ENCODE data around the gene FLAD1.

The FLAD1 gene

GRCh38 chr1:155022136-155022926 lies 39.2 kb downstream of the FLAD1 start:
- H2AK5ac ChIP-seq (ENCODE audit: low read length), result peak overlapping the region; percentile 55
- H3K79me2 ChIP-seq (ENCODE audit: control insufficient read depth, insufficient read depth, low read length, poor library complexity), result no peaks in the 10 kb centered on the region
- no peak overlapping the region for H3K9ac ChIP-seq (ENCODE audit: low read length)
- DNase-seq, result peak; percentile 26 to 50
- H4K12ac ChIP-seq (ENCODE audit: low read depth, low read length), result peak overlapping the region; percentile 27
- peak overlapping the region; percentile 7 for H4K8ac ChIP-seq (ENCODE audit: low read depth, low read length)
- H3K4me2 ChIP-seq (ENCODE audit: low read length), result no peak overlapping the region
- H2BK12ac ChIP-seq (ENCODE audit: low read length), result no peak overlapping the region
- no peak overlapping the region for H3K23ac ChIP-seq (ENCODE audit: low read length)
- no peaks in the 10 kb centered on the region for H3K36me3 ChIP-seq (ENCODE audit: control insufficient read depth in 1 of 2, insufficient read depth in 2 of 2, low read length in 2 of 2)
- no peak overlapping the region for H2BK5ac ChIP-seq (ENCODE audit: low read depth, low read length, poor library complexity)
- peaks cover 29 to 34% of the 10 kb centered on the region in 2 experiments for H3K4me1 ChIP-seq (ENCODE audit: control insufficient read depth in 1 of 2, insufficient read depth in 2 of 2, low read length in 2 of 2)
- no peak overlapping the region for H3K27ac ChIP-seq (ENCODE audit: low read depth, low read length)
- H3K27me3 ChIP-seq (ENCODE audit: insufficient read depth, low read length), result no peaks in the 10 kb centered on the region
- no peak overlapping the region for H3K14ac ChIP-seq (ENCODE audit: low read length)
- no peak overlapping the region for H4K91ac ChIP-seq (ENCODE audit: low read depth, low read length)
- no peaks in the 10 kb centered on the region for H3K9me3 ChIP-seq (ENCODE audit: insufficient read depth, low read depth, low read length)
- no peak overlapping the region for H2AFZ ChIP-seq (ENCODE audit: insufficient read depth, low read length, poor library complexity)
- WGBS (ENCODE audit: extremely low coverage, insufficient coverage, insufficient read length), result no CpG with 5 or more reads among the region's 8 CpGs
- H3K18ac ChIP-seq (ENCODE audit: low read length), result peak overlapping the region; percentile 26
- H2BK120ac ChIP-seq (ENCODE audit: insufficient read depth, low read length, poor library complexity), result no peak overlapping the region
- no peak overlapping the region for H3K4ac ChIP-seq (ENCODE audit: low read depth, low read length)
- H3K79me1 ChIP-seq (ENCODE audit: low read length), result peaks cover 11% of the 10 kb centered on the region
- no peak overlapping the region for H3K4me3 ChIP-seq (ENCODE audit: low read depth, low read length)

GRCh38 chr1:155022927-155023236 lies 39.7 kb downstream of the FLAD1 start:
- H3K79me2 ChIP-seq (ENCODE audit: control insufficient read depth, insufficient read depth, low read length, poor library complexity), result no peaks in the 10 kb centered on the region
- no peaks in the 10 kb centered on the region for H3K36me3 ChIP-seq (ENCODE audit: control insufficient read depth in 1 of 2, insufficient read depth in 2 of 2, low read length in 2 of 2)
- peaks cover 7% of the 10 kb centered on the region for H3K79me1 ChIP-seq (ENCODE audit: low read length)
- peak overlapping the region; percentile 26 for H3K18ac ChIP-seq (ENCODE audit: low read length)
- no peak overlapping the region for H3K14ac ChIP-seq (ENCODE audit: low read length)
- H3K9me3 ChIP-seq (ENCODE audit: insufficient read depth, low read depth, low read length), result no peaks in the 10 kb centered on the region
- H3K27ac ChIP-seq (ENCODE audit: low read depth, low read length), result no peak overlapping the region
- no peak overlapping the region for H3K4me3 ChIP-seq (ENCODE audit: low read depth, low read length)
- H3K9ac ChIP-seq (ENCODE audit: low read length), result no peak overlapping the region
- peak overlapping the region; percentile 7 for H4K8ac ChIP-seq (ENCODE audit: low read depth, low read length)
- H3K27me3 ChIP-seq (ENCODE audit: insufficient read depth, low read length), result no peaks in the 10 kb centered on the region
- H3K4me1 ChIP-seq (ENCODE audit: control insufficient read depth in 1 of 2, insufficient read depth in 2 of 2, low read length in 2 of 2), result peaks cover 25 to 31% of the 10 kb centered on the region in 2 experiments
- H2AFZ ChIP-seq (ENCODE audit: insufficient read depth, low read length, poor library complexity), result no peak overlapping the region
- no peak overlapping the region for H2BK120ac ChIP-seq (ENCODE audit: insufficient read depth, low read length, poor library complexity)
- peak in 1 of 2 donors; percentile 24 for DNase-seq
- H2BK12ac ChIP-seq (ENCODE audit: low read length), result no peak overlapping the region
- WGBS (ENCODE audit: extremely low coverage, insufficient coverage, insufficient read length), result no CpG with 5 or more reads among the region's 4 CpGs
- H3K23ac ChIP-seq (ENCODE audit: low read length), result no peak overlapping the region
- peak overlapping the region; percentile 55 for H2AK5ac ChIP-seq (ENCODE audit: low read length)
- no peak overlapping the region for H3K4ac ChIP-seq (ENCODE audit: low read depth, low read length)
- no peak overlapping the region for H2BK5ac ChIP-seq (ENCODE audit: low read depth, low read length, poor library complexity)
- peak overlapping the region; percentile 27 for H4K12ac ChIP-seq (ENCODE audit: low read depth, low read length)
- H4K91ac ChIP-seq (ENCODE audit: low read depth, low read length), result no peak overlapping the region
- H3K4me2 ChIP-seq (ENCODE audit: low read length), result no peak overlapping the region

- peaks cover 4% of the 10 kb centered on the region for H3K79me1 ChIP-seq (ENCODE audit: low read length)
- no peak overlapping the region for H4K91ac ChIP-seq (ENCODE audit: low read depth, low read length)
- no peak overlapping the region for H3K23ac ChIP-seq (ENCODE audit: low read length)
- H3K36me3 ChIP-seq (ENCODE audit: control insufficient read depth in 1 of 2, insufficient read depth in 2 of 2, low read length in 2 of 2), result no peaks in the 10 kb centered on the region
- WGBS (ENCODE audit: extremely low coverage, insufficient coverage, insufficient read length), result no CpG with 5 or more reads among the region's 5 CpGs
- H3K9ac ChIP-seq (ENCODE audit: low read length), result no peak overlapping the region
- no peak overlapping the region for H2BK5ac ChIP-seq (ENCODE audit: low read depth, low read length, poor library complexity)
- H3K4me3 ChIP-seq (ENCODE audit: low read depth, low read length), result no peak overlapping the region
- H2BK12ac ChIP-seq (ENCODE audit: low read length), result no peak overlapping the region
- H3K9me3 ChIP-seq (ENCODE audit: insufficient read depth, low read depth, low read length), result no peaks in the 10 kb centered on the region
- peak overlapping the region; percentile 26 for H2AK5ac ChIP-seq (ENCODE audit: low read length)
- no peak overlapping the region for H3K27ac ChIP-seq (ENCODE audit: low read depth, low read length)
- no peak overlapping the region for H2BK120ac ChIP-seq (ENCODE audit: insufficient read depth, low read length, poor library complexity)
- no peak overlapping the region for H3K4me2 ChIP-seq (ENCODE audit: low read length)
- H4K8ac ChIP-seq (ENCODE audit: low read depth, low read length), result no peak overlapping the region
- no peak overlapping the region for H3K4ac ChIP-seq (ENCODE audit: low read depth, low read length)
- H3K27me3 ChIP-seq (ENCODE audit: insufficient read depth, low read length), result no peaks in the 10 kb centered on the region
- H3K14ac ChIP-seq (ENCODE audit: low read length), result no peak overlapping the region
- H3K18ac ChIP-seq (ENCODE audit: low read length), result no peak overlapping the region
- no peak for DNase-seq
- no peak overlapping the region for H4K12ac ChIP-seq (ENCODE audit: low read depth, low read length)
- no peaks in the 10 kb centered on the region for H3K79me2 ChIP-seq (ENCODE audit: control insufficient read depth, insufficient read depth, low read length, poor library complexity)
- peaks cover 20 to 27% of the 10 kb centered on the region in 2 experiments for H3K4me1 ChIP-seq (ENCODE audit: control insufficient read depth in 1 of 2, insufficient read depth in 2 of 2, low read length in 2 of 2)
- no peak overlapping the region for H2AFZ ChIP-seq (ENCODE audit: insufficient read depth, low read length, poor library complexity)
Measured at GRCh38 chr1:155023627-155024026, 40.5 kb downstream of the FLAD1 start.

- Histone ChIP-seq H3K9me3 (ENCODE audit: insufficient read depth, low read depth, low read length) (no peaks in the 10 kb centered on the region), H2BK12ac (ENCODE audit: low read length) (no peak overlapping the region), H3K4me2 (ENCODE audit: low read length) (no peak overlapping the region), H3K4ac (ENCODE audit: low read depth, low read length) (no peak overlapping the region), H3K18ac (ENCODE audit: low read length) (no peak overlapping the region), H3K4me3 (ENCODE audit: low read depth, low read length) (no peak overlapping the region), H2AK5ac (ENCODE audit: low read length) (no peak overlapping the region), H3K14ac (ENCODE audit: low read length) (no peak overlapping the region), H3K4me1 (ENCODE audit: control insufficient read depth in 1 of 2, insufficient read depth in 2 of 2, low read length in 2 of 2) (peaks cover 13 to 20% of the 10 kb centered on the region in 2 experiments), H3K27ac (ENCODE audit: low read depth, low read length) (no peak overlapping the region), H2BK5ac (ENCODE audit: low read depth, low read length, poor library complexity) (no peak overlapping the region), H4K8ac (ENCODE audit: low read depth, low read length) (no peak overlapping the region), H3K23ac (ENCODE audit: low read length) (no peak overlapping the region), H3K9ac (ENCODE audit: low read length) (no peak overlapping the region), H3K27me3 (ENCODE audit: insufficient read depth, low read length) (no peaks in the 10 kb centered on the region), H4K91ac (ENCODE audit: low read depth, low read length) (no peak overlapping the region), H3K79me1 (ENCODE audit: low read length) (peaks cover 4% of the 10 kb centered on the region), H3K79me2 (ENCODE audit: control insufficient read depth, insufficient read depth, low read length, poor library complexity) (no peaks in the 10 kb centered on the region), H2BK120ac (ENCODE audit: insufficient read depth, low read length, poor library complexity) (no peak overlapping the region), H2AFZ (ENCODE audit: insufficient read depth, low read length, poor library complexity) (no peak overlapping the region), H4K12ac (ENCODE audit: low read depth, low read length) (no peak overlapping the region), H3K36me3 (ENCODE audit: control insufficient read depth in 1 of 2, insufficient read depth in 2 of 2, low read length in 2 of 2) (no peaks in the 10 kb centered on the region)
- no CpG with 5 or more reads among the region's 9 CpGs for WGBS (ENCODE audit: extremely low coverage, insufficient coverage, insufficient read length)
- no peak for DNase-seq
Measured at GRCh38 chr1:155024315-155024714, 41.2 kb downstream of the FLAD1 start.

All from trophoblast cell (in vitro differentiated cells and primary cell).